Prostate gland (tissue), 2 donors: Measurements from ENCODE around the gene TMEM240.
"Not testable (repeated sequence)": the region's sequence is repeated elsewhere in the genome, so short reads cannot be mapped to it uniquely, and the experiment has no call there.

Experiments
- CTCF ChIP-seq, 4 experiments: fragments of 200-600 bp in 2 of 4; fragments of 450-650 bp in 2 of 4; sonication (generic) in 2 of 4; IDR thresholded peaks; 1 replicate in 3 of 4; 2 replicates in 1 of 4; pipeline ENCODE4 v1.5.1; 2016 to 2019; ENCODE audit warnings: antibody characterized with exemption in 4 of 4, mild to moderate bottlenecking in 2 of 4, moderate library complexity in 2 of 4
- POLR2A ChIP-seq: fragments of 450-650 bp; IDR thresholded peaks from one replicate; pipeline ENCODE4 v1.6.1; 2016; ENCODE audit warnings: antibody characterized with exemption, mild to moderate bottlenecking
- POLR2AphosphoS5 ChIP-seq: sonication (generic); formaldehyde crosslinking; IDR thresholded peaks from one replicate; pipeline ENCODE4 v1.6.1; 2017; ENCODE audit warnings: antibody characterized with exemption

GRCh38 chr1:1524750-1525383 lies 15.6 kb downstream of the TMEM240 start:
- TF ChIP-seq POLR2A; CTCF (IDR thresholded peaks at IDR 0.05); POLR2AphosphoS5: not testable (repeated sequence)
